ENCODE results near the gene HMSD.
A peak's percentile ranks its signal among the peaks of the same experiment; 100 is the strongest.

The HMSD gene

DNA sequence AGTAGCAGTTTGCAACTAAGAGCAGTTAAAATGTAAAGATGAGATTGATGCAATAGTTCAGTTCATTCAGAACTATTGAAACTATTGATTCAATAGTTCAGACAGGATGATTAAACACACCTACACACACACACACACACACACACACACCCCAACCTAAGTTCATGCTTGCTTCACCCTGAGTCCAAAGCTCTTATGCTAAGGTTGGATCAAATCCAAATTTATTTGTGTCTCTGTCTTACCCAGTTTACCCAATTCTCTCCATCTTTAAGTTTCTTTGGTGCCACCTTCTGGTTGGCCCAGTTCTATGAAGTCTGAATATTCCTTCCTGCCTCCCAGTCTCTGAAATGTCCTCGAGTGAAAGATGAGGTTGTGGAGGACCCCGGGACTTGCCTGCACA is 25.9 kb downstream of the HMSD start:
- Histone ChIP-seq H3K9me3 (ENCODE audit: control insufficient read depth, low read length) (no peaks in the 10 kb centered on the region), H3K79me2 (no peaks in the 10 kb centered on the region), H2AFZ (no peak overlapping the region), H3K9ac (no peak overlapping the region), H3K36me3 (ENCODE audit: control insufficient read depth, insufficient read depth, low read length) (no peaks in the 10 kb centered on the region), H3K27ac (no peak overlapping the region), H3K4me1 (no peaks in the 10 kb centered on the region), H3K4me3 (ENCODE audit: low read depth, low read length) (no peak overlapping the region), H3K4me2 (ENCODE audit: low read length) (no peak overlapping the region), H3K27me3 (ENCODE audit: control insufficient read depth, insufficient read depth, low read length) (no peaks in the 10 kb centered on the region)
- TF ChIP-seq, protein P1, sequence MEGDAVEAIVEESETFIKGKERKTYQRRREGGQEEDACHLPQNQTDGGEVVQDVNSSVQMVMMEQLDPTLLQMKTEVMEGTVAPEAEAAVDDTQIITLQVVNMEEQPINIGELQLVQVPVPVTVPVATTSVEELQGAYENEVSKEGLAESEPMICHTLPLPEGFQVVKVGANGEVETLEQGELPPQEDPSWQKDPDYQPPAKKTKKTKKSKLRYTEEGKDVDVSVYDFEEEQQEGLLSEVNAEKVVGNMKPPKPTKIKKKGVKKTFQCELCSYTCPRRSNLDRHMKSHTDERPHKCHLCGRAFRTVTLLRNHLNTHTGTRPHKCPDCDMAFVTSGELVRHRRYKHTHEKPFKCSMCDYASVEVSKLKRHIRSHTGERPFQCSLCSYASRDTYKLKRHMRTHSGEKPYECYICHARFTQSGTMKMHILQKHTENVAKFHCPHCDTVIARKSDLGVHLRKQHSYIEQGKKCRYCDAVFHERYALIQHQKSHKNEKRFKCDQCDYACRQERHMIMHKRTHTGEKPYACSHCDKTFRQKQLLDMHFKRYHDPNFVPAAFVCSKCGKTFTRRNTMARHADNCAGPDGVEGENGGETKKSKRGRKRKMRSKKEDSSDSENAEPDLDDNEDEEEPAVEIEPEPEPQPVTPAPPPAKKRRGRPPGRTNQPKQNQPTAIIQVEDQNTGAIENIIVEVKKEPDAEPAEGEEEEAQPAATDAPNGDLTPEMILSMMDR (IDR thresholded peaks at IDR 0.05): peak; percentile 33

- no peaks in the 10 kb centered on the region for H3K79me2 ChIP-seq
- no peak overlapping the region for H3K9ac ChIP-seq
- H3K4me3 ChIP-seq (ENCODE audit: low read depth, low read length): no peak overlapping the region
- no peak overlapping the region for H3K4me2 ChIP-seq (ENCODE audit: low read length)
- TF ChIP-seq, protein P1 (IDR thresholded peaks at IDR 0.05): no peak
- H3K27me3 ChIP-seq (ENCODE audit: control insufficient read depth, insufficient read depth, low read length): no peaks in the 10 kb centered on the region
- H3K9me3 ChIP-seq (ENCODE audit: control insufficient read depth, low read length): no peaks in the 10 kb centered on the region
- H2AFZ ChIP-seq: no peak overlapping the region
- H3K36me3 ChIP-seq (ENCODE audit: control insufficient read depth, insufficient read depth, low read length): no peaks in the 10 kb centered on the region
- no peak overlapping the region for H3K27ac ChIP-seq
- no peaks in the 10 kb centered on the region for H3K4me1 ChIP-seq
These were observed 26.5 kb downstream of the HMSD start for GRCh38 chr18:63975628-63976027.

DNA sequence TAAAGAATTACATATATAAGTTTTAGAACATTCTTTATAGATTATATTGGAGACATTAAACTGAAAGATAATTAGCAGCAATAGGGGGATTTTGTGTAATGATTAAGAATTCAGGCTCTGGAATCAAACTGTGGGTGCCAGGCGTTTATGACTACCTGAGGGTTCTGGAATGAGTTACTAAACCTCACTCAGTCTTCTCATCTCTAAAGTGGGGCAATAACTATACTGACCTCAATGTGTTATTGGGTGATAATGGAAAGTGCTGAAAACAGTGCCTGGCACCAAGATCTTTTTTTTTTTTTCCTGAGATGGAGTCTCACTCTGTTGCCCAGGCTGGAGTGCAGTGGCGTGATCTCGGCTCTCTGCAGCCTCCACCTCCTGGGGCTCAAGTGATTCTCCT is 27.9 kb downstream of the HMSD start:
- Histone ChIP-seq H3K4me2 (ENCODE audit: low read length) (no peak overlapping the region), H3K4me3 (ENCODE audit: low read depth, low read length) (no peak overlapping the region), H2AFZ (no peak overlapping the region), H3K27ac (no peak overlapping the region), H3K9ac (no peak overlapping the region), H3K9me3 (ENCODE audit: control insufficient read depth, low read length) (no peaks in the 10 kb centered on the region), H3K79me2 (no peaks in the 10 kb centered on the region), H3K36me3 (ENCODE audit: control insufficient read depth, insufficient read depth, low read length) (no peaks in the 10 kb centered on the region), H3K27me3 (ENCODE audit: control insufficient read depth, insufficient read depth, low read length) (no peaks in the 10 kb centered on the region), H3K4me1 (no peaks in the 10 kb centered on the region)
- TF ChIP-seq, protein P1 (IDR thresholded peaks at IDR 0.05): no peak

DNA sequence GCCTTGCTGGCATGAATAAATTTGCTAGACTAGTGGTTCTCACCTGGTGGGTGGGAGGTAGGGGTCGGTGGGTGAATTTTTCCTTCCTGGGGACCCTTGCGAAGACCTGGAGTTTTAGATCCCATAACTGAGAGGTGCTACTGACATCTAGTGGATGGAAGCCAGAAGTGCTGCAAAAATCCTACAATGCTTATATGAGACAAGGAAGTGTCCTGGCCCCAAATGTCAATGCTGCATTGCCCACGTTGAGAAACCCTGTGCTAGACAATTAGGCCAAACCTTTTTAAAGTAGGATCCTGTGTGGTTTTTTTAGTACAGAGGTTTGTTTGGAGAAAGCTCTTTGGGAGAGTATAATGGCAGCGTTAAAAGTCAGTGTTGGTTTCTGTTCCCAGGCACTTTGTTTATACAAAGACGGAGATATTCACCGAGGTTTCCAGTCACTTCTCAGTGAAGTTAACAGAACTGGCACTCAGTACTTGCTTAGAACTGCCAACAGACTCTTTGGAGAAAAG is 30.4 kb downstream of the HMSD start:
- H3K27me3 ChIP-seq (ENCODE audit: control insufficient read depth, insufficient read depth, low read length): no peaks in the 10 kb centered on the region
- TF ChIP-seq, protein P1 (IDR thresholded peaks at IDR 0.05): peak; percentile 82
- H3K4me3 ChIP-seq (ENCODE audit: low read depth, low read length): no peak overlapping the region
- no peaks in the 10 kb centered on the region for H3K4me1 ChIP-seq
- no peak overlapping the region for H3K4me2 ChIP-seq (ENCODE audit: low read length)
- H3K9me3 ChIP-seq (ENCODE audit: control insufficient read depth, low read length): no peaks in the 10 kb centered on the region
- H3K79me2 ChIP-seq: no peaks in the 10 kb centered on the region
- H3K36me3 ChIP-seq (ENCODE audit: control insufficient read depth, insufficient read depth, low read length): no peaks in the 10 kb centered on the region
- no peak overlapping the region for H3K9ac ChIP-seq
- H3K27ac ChIP-seq: no peak overlapping the region
- peak overlapping the region; percentile 56 for H2AFZ ChIP-seq

GRCh38 chr18:63980027-63980426 is 30.9 kb downstream of the HMSD start:
- no peaks in the 10 kb centered on the region for H3K79me2 ChIP-seq
- peak overlapping the region; percentile 56 for H2AFZ ChIP-seq
- no peaks in the 10 kb centered on the region for H3K9me3 ChIP-seq (ENCODE audit: control insufficient read depth, low read length)
- H3K27ac ChIP-seq: no peak overlapping the region
- TF ChIP-seq, protein P1 (IDR thresholded peaks at IDR 0.05): no peak
- no peak overlapping the region for H3K4me2 ChIP-seq (ENCODE audit: low read length)
- no peaks in the 10 kb centered on the region for H3K27me3 ChIP-seq (ENCODE audit: control insufficient read depth, insufficient read depth, low read length)
- H3K4me1 ChIP-seq: no peaks in the 10 kb centered on the region
- no peak overlapping the region for H3K4me3 ChIP-seq (ENCODE audit: low read depth, low read length)
- no peaks in the 10 kb centered on the region for H3K36me3 ChIP-seq (ENCODE audit: control insufficient read depth, insufficient read depth, low read length)
- no peak overlapping the region for H3K9ac ChIP-seq
